HG03097 (cell line): ENCODE measurements around the gene UNC5A.

Source experiments
- ATAC-seq: cut with Tn5 transposase; IDR thresholded peaks from one replicate; pipeline ENCODE4 v1.9.1; 2021; ENCODE audit not compliant: unreplicated experiment, low FRiP score

Gene UNC5A

GRCh38 chr5:176798949-176799348, 11.4 kb upstream of the UNC5A start:
- no peak for ATAC-seq

GRCh38 chr5:176799488-176799887, 10.9 kb upstream of the UNC5A start:
- ATAC-seq = no peak

GRCh38 chr5:176800024-176800423, 10.3 kb upstream of the UNC5A start:
- no peak for ATAC-seq

GRCh38 chr5:176802116-176802784, 8.1 kb upstream of the UNC5A start:
- ATAC-seq = no peak

- no peak for ATAC-seq
These were observed 7.1 kb upstream of the UNC5A start for GRCh38 chr5:176803068-176803942.

GRCh38 chr5:176803943-176804498, 6.3 kb upstream of the UNC5A start:
- no peak for ATAC-seq

GRCh38 chr5:176806137-176806536, 4.2 kb upstream of the UNC5A start:
- ATAC-seq = no peak

- no peak for ATAC-seq
These were observed 747 bp upstream of the UNC5A start for GRCh38 chr5:176809544-176810080.

- ATAC-seq = no peak
These were observed 535 bp downstream of the UNC5A start for GRCh38 chr5:176810687-176811501.

GRCh38 chr5:176812269-176813259, 2.2 kb downstream of the UNC5A start:
- no peak for ATAC-seq

- no peak for ATAC-seq
These were observed 3.4 kb downstream of the UNC5A start for GRCh38 chr5:176813587-176814312.

GRCh38 chr5:176814313-176814685, 3.9 kb downstream of the UNC5A start:
- ATAC-seq = no peak

GRCh38 chr5:176814836-176815438, 4.6 kb downstream of the UNC5A start:
- no peak for ATAC-seq

GRCh38 chr5:176816043-176816745, 5.8 kb downstream of the UNC5A start:
- no peak for ATAC-seq

- ATAC-seq = no peak
These were observed 6.5 kb downstream of the UNC5A start for GRCh38 chr5:176816791-176817347.

- no peak for ATAC-seq
These were observed 7.0 kb downstream of the UNC5A start for GRCh38 chr5:176817369-176817840.

- peak; percentile 23 for ATAC-seq
These were observed 7.5 kb downstream of the UNC5A start for GRCh38 chr5:176817841-176818377.
